Astrocyte of the spinal cord (primary cell): ENCODE data around the gene KLF6.

Experiments
- DNase-seq: peaks from one replicate; pipeline ENCODE4 v3.0.0; 2011; ENCODE audit warnings: low read depth, low spot score
- H3K4me3 ChIP-seq: 2 replicates; pipeline ENCODE4 v1.5.1; 2011; ENCODE audit warnings: low read depth, mild to moderate bottlenecking, low read length, moderate library complexity
- CTCF ChIP-seq: IDR thresholded peaks from 2 replicates; pipeline ENCODE4 v1.5.1; 2012; ENCODE audit warnings: low read depth, mild to moderate bottlenecking, low read length, inconsistent platforms
- in situ Hi-C: cut with HindIII; loops from 2 replicates; pipeline ENCODE4 v1.10.0; 2017; ENCODE audit warnings: low sequenced_read_pairs

The KLF6 gene

GRCh38 chr10:3763852-3764625 is 21.0 kb downstream of the KLF6 start:
- in situ Hi-C loops, result no loop called here
- H3K4me3 ChIP-seq, result no peak overlapping the region
- peak; percentile 64 for DNase-seq
- TF ChIP-seq CTCF, result no peak

GRCh38 chr10:3763035-3763456 is 22.0 kb downstream of the KLF6 start:
- DNase-seq, result peak; percentile 59
- in situ Hi-C loops, result no loop called here

GRCh38 chr10:3762309-3762708 is 22.7 kb downstream of the KLF6 start:
- no peak for TF ChIP-seq CTCF
- in situ Hi-C loops, result no loop called here
- no peak for DNase-seq
- H3K4me3 ChIP-seq, result no peak overlapping the region

More at GRCh38 chr10:3763035-3763456, 22.0 kb downstream of the KLF6 start:
- no peak for TF ChIP-seq CTCF
- no peak overlapping the region for H3K4me3 ChIP-seq

- H3K4me3 ChIP-seq, result no peak overlapping the region
- DNase-seq, result no peak
- in situ Hi-C loops, result no loop called here
- no peak for TF ChIP-seq CTCF
Observed at GRCh38 chr10:3761904-3762303, 23.1 kb downstream of the KLF6 start.

- no peak for TF ChIP-seq CTCF
- in situ Hi-C loops, result no loop called here
- no peak overlapping the region for H3K4me3 ChIP-seq
- DNase-seq, result no peak
Observed at GRCh38 chr10:3761021-3761686, 23.9 kb downstream of the KLF6 start.

- in situ Hi-C loops, result no loop called here
- no peak for TF ChIP-seq CTCF
- no peak overlapping the region for H3K4me3 ChIP-seq
- DNase-seq, result no peak
Observed at GRCh38 chr10:3760083-3760482, 24.9 kb downstream of the KLF6 start.
